CD14-positive monocyte (primary cell): ENCODE measurements around the gene PTCD2. TPM values are rescaled to one million over a fixed set of nuclear protein-coding genes. Genes with fewer than 3 reads are reported as not detected.

ENCODE experiments used
- DNase-seq, 3 donors: peaks; one replicate each; pipeline ENCODE4 v3.0.0-alpha.2; 2011 to 2022
- H2AFZ ChIP-seq: 2 replicates; pipeline ENCODE4 v1.6.0; 2012; ENCODE audit warnings: mild to moderate bottlenecking, low read depth, low read length, inconsistent platforms; ENCODE audit not compliant: insufficient read depth, poor library complexity, severe bottlenecking
- H3K27ac ChIP-seq, 2 donors: 1 replicate in 1 of 2; 2 replicates in 1 of 2; pipeline ENCODE4 v1.5.1; 2012 to 2013; ENCODE audit warnings: low read length in 2 of 2, control low read depth in 1 of 2, inconsistent platforms in 1 of 2, low read depth in 1 of 2, mild to moderate bottlenecking in 1 of 2
- H3K27me3 ChIP-seq, 2 donors: one replicate each; pipeline versions ENCODE4 v1.6.0 to v1.6.1; 2011 to 2013; ENCODE audit warnings: low read length in 2 of 2; ENCODE audit not compliant: control insufficient read depth in 2 of 2, insufficient read depth in 2 of 2
- H3K36me3 ChIP-seq, 2 donors: replicated peaks in 1 of 2; 1 replicate in 1 of 2; 2 replicates in 1 of 2; pipeline versions ENCODE4 v1.5.1 to v1.6.1; 2012 to 2013; ENCODE audit warnings: low read length in 2 of 2, control low read depth in 1 of 2, inconsistent platforms in 1 of 2, mild to moderate bottlenecking in 1 of 2; ENCODE audit not compliant: insufficient read depth in 2 of 2, control insufficient read depth in 1 of 2
- H3K4me1 ChIP-seq, 2 donors: 1 replicate in 1 of 2; 2 replicates in 1 of 2; pipeline versions ENCODE4 v1.5.1 to v1.6.1; 2012 to 2013; ENCODE audit warnings: low read length in 2 of 2, control low read depth in 1 of 2, inconsistent platforms in 1 of 2, mild to moderate bottlenecking in 1 of 2, moderate library complexity in 1 of 2; ENCODE audit not compliant: insufficient read depth in 2 of 2, control insufficient read depth in 1 of 2
- H3K4me2 ChIP-seq: replicated peaks from 2 replicates; pipeline ENCODE3; 2012; ENCODE audit warnings: low read length, moderate library complexity, mild to moderate bottlenecking; ENCODE audit not compliant: poor library complexity, severe bottlenecking; ENCODE audit errors: extremely low read depth
- H3K4me3 ChIP-seq, 3 experiments: fragments of 200-600 bp in 1 of 3; sonication (generic) in 1 of 3; replicated peaks in 1 of 3; 1 replicate in 2 of 3; 2 replicates in 1 of 3; pipeline ENCODE4 v1.5.1; 2011 to 2013; ENCODE audit warnings: low read length in 3 of 3, mild to moderate bottlenecking in 3 of 3, control low read depth in 2 of 3, low read depth in 2 of 3, inconsistent platforms in 1 of 3, moderate library complexity in 1 of 3
- H3K79me2 ChIP-seq: 2 replicates; pipeline ENCODE4 v1.6.0; 2012; ENCODE audit warnings: mild to moderate bottlenecking, control low read depth, inconsistent platforms, low read length, moderate library complexity; ENCODE audit not compliant: insufficient read depth
- H3K9ac ChIP-seq: 2 replicates; pipeline ENCODE4 v1.6.0; 2017; ENCODE audit warnings: low read length, mild to moderate bottlenecking; ENCODE audit not compliant: insufficient read depth, poor library complexity, severe bottlenecking
- H3K9me3 ChIP-seq, 2 donors: replicated peaks in 1 of 2; 1 replicate in 1 of 2; 2 replicates in 1 of 2; pipeline versions ENCODE4 v1.5.1 to v1.6.1; 2012 to 2013; ENCODE audit warnings: low read length in 2 of 2, control low read depth in 1 of 2; ENCODE audit not compliant: control insufficient read depth in 1 of 2, insufficient read depth in 1 of 2
- H4K20me1 ChIP-seq: 2 replicates; pipeline ENCODE4 v1.6.0; 2012; ENCODE audit warnings: mild to moderate bottlenecking, low read length, control low read depth, moderate library complexity; ENCODE audit not compliant: insufficient read depth
- H3K27ac Mint-ChIP-seq, 7 donors: one replicate each; pipeline ENCODE4 v1.8.0; 2020; ENCODE audit warnings: mild to moderate bottlenecking in 7 of 7, mixed read lengths in 7 of 7, moderate library complexity in 6 of 7, inconsistent platforms in 2 of 7
- H3K27me3 Mint-ChIP-seq, 3 donors: one replicate each; pipeline ENCODE4 v1.8.0; 2021 to 2022; ENCODE audit warnings: low read depth in 3 of 3, mild to moderate bottlenecking in 3 of 3, mixed read lengths in 3 of 3, moderate library complexity in 3 of 3, inconsistent platforms in 1 of 3
- H3K36me3 Mint-ChIP-seq, 2 donors: one replicate each; pipeline ENCODE4 v1.8.0; 2020; ENCODE audit warnings: mixed read lengths in 2 of 2, inconsistent platforms in 1 of 2, mild to moderate bottlenecking in 1 of 2
- H3K4me1 Mint-ChIP-seq: one replicate; pipeline ENCODE4 v1.8.0; 2020; ENCODE audit warnings: mild to moderate bottlenecking, mixed read lengths
- H3K4me3 Mint-ChIP-seq, 2 donors: one replicate each; pipeline ENCODE4 v1.8.0; 2020; ENCODE audit warnings: mild to moderate bottlenecking in 2 of 2, mixed read lengths in 2 of 2, moderate library complexity in 1 of 2
- H3K9me3 Mint-ChIP-seq, 7 donors: one replicate each; pipeline ENCODE4 v1.8.0; 2020 to 2022; ENCODE audit warnings: mixed read lengths in 7 of 7, mild to moderate bottlenecking in 6 of 7, moderate library complexity in 6 of 7, inconsistent platforms in 2 of 7
- WGBS: methylation state at CpG from one replicate; pipeline ENCODE4 v1.1.5; 2013; ENCODE audit warnings: missing lambda C conversion rate; ENCODE audit not compliant: insufficient coverage; 5-methylcytosine and 5-hydroxymethylcytosine counted together
- intact Hi-C, 2 donors: fragments of 100-400 bp; cut with micrococcal nuclease; formaldehyde crosslinking; loops; one replicate each; pipeline versions ENCODE4 v1.15.0 to v1.15.1; 2023
- polyA plus RNA-seq, 3 donors: library from polyadenylated mRNA; depleted of rRNA in 1 of 3; unstranded in 2 of 3; stranded (reverse) in 1 of 3; fragments of 300-500 nt in 2 of 3; fragments of >200 nt in 1 of 3; fragmentation: Illumina TruSeq in 2 of 3; gene quantifications; 1 replicate in 2 of 3; 2 replicates in 1 of 3; pipeline ENCODE4 v1.2.3, GENCODE V29; 2012 to 2021
- TF ChIP-seq, protein P1 (sequence below): fragments of 200-600 bp; IDR thresholded peaks from one replicate; pipeline ENCODE4 v1.8.0; 2022; ENCODE audit warnings: antibody characterized with exemption, mild to moderate bottlenecking

Gene PTCD2
- polyA plus RNA-seq, 3 donors = 1.6 to 2.2 (median 1.8) TPM

DNA sequence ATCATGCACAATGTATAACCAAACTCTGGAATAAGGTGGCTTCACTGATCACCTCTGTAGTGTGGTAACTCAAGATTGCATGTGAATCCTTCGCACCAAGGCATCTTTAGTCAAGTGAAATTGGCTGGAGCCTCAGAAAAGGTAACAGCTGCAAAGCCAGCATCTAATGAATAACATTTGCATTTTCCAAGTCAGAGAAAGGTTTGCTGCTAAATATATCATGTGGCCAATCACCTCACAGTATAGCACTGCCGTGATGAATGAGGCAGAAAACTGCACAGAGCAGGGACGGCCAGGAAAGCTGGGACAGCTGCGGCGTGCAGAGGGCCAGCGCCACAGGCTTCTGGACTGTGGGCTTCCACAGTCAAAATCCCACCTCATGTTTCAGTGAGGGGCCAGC is 18.6 kb upstream of the PTCD2 start:
- Histone ChIP-seq H4K20me1 (no peaks in the 10 kb centered on the region), H3K9me3 (no peaks in the 10 kb centered on the region), H3K9ac (no peak overlapping the region), H3K27me3 (no peaks in the 10 kb centered on the region), H3K27ac (no peak overlapping the region), H3K79me2 (peaks cover 43% of the 10 kb centered on the region), H3K4me3 (no peak overlapping the region), H2AFZ (no peak overlapping the region), H3K4me1 (no peaks in the 10 kb centered on the region), H3K4me2 (no peak overlapping the region), H3K36me3 (peaks cover 15 to 19% of the 10 kb centered on the region in 2 donors)
- no peaks in the 10 kb centered on the region for H3K9me3 Mint-ChIP-seq
- 98% methylated on average over 6 of the region's 6 CpGs for WGBS
- TF ChIP-seq, protein P1, sequence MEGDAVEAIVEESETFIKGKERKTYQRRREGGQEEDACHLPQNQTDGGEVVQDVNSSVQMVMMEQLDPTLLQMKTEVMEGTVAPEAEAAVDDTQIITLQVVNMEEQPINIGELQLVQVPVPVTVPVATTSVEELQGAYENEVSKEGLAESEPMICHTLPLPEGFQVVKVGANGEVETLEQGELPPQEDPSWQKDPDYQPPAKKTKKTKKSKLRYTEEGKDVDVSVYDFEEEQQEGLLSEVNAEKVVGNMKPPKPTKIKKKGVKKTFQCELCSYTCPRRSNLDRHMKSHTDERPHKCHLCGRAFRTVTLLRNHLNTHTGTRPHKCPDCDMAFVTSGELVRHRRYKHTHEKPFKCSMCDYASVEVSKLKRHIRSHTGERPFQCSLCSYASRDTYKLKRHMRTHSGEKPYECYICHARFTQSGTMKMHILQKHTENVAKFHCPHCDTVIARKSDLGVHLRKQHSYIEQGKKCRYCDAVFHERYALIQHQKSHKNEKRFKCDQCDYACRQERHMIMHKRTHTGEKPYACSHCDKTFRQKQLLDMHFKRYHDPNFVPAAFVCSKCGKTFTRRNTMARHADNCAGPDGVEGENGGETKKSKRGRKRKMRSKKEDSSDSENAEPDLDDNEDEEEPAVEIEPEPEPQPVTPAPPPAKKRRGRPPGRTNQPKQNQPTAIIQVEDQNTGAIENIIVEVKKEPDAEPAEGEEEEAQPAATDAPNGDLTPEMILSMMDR = no peak
- H3K4me1 Mint-ChIP-seq = peaks cover 9% of the 10 kb centered on the region
- peaks cover 14 to 16% of the 10 kb centered on the region in 2 donors for H3K36me3 Mint-ChIP-seq
- intact Hi-C loops = no loop called here
- H3K4me3 Mint-ChIP-seq = no peak overlapping the region
- DNase-seq = no peak
- no peak overlapping the region for H3K27ac Mint-ChIP-seq
- H3K27me3 Mint-ChIP-seq = no peaks in the 10 kb centered on the region

DNA sequence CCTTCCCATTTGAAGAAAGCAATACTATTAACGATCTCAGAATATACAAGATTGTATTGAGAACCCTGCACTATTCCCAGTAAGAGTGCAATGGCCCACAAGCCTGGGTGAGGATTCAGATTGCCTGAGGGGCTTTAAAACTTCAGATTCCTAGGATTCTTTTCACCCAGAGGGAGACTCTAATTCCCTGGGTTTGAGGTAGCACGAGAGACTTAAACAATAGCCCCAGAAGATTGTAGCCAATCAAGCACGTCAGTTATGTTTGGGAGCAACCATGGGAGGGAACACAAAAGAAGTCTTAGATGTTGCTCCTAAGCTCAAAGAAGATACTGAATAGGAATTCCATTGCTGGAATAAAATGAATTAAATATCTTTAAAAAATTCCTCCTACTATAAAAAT is 18.0 kb upstream of the PTCD2 start:
- no peak overlapping the region for H3K27ac Mint-ChIP-seq
- peaks cover 12% of the 10 kb centered on the region for H3K4me1 Mint-ChIP-seq
- intact Hi-C loops = no loop called here
- TF ChIP-seq, protein P1 = no peak
- WGBS = 100% methylated on average over 1 of the region's 3 CpGs
- peaks cover 49% of the 10 kb centered on the region for H3K79me2 ChIP-seq
- H2AFZ ChIP-seq = no peak overlapping the region
- no peaks in the 10 kb centered on the region for H3K27me3 Mint-ChIP-seq
- DNase-seq = no peak
- peaks cover 2 to 3% of the 10 kb centered on the region in 2 donors for H3K4me1 ChIP-seq
- H3K36me3 ChIP-seq = peaks cover 9 to 13% of the 10 kb centered on the region in 2 donors
- no peak overlapping the region for H3K9ac ChIP-seq
- H3K4me3 ChIP-seq = no peak overlapping the region
- H3K9me3 Mint-ChIP-seq = no peaks in the 10 kb centered on the region
- H3K36me3 Mint-ChIP-seq = peaks cover 14% of the 10 kb centered on the region in 2 donors
- H3K9me3 ChIP-seq = no peaks in the 10 kb centered on the region
- no peaks in the 10 kb centered on the region for H4K20me1 ChIP-seq
- H3K4me3 Mint-ChIP-seq = no peak overlapping the region
- no peaks in the 10 kb centered on the region for H3K27me3 ChIP-seq
- H3K4me2 ChIP-seq = no peak overlapping the region
- no peak overlapping the region for H3K27ac ChIP-seq
